HepG2 (cell line): ENCODE measurements around the gene UROD. TPM values are rescaled to one million over a fixed set of nuclear protein-coding genes. Genes with fewer than 3 reads are reported as not detected.

ENCODE experiments used
- CBX1 ChIP-seq: IDR thresholded peaks from one replicate; pipeline ENCODE4 v1.6.1; 2016; ENCODE audit warnings: antibody characterized with exemption, low read depth
- CEBPZ ChIP-seq: IDR thresholded peaks from 2 replicates; pipeline ENCODE4 v1.6.1; 2012; ENCODE audit warnings: low read length, improper control_type of control experiment
- DBP ChIP-seq: sonication (generic); formaldehyde crosslinking; IDR thresholded peaks from 2 replicates; pipeline ENCODE4 v1.4.0; 2020; ENCODE audit warnings: missing genetic modification reagents; ENCODE audit errors: not compliant biosample characterization
- HNF1B ChIP-seq: sonication (generic); formaldehyde crosslinking; IDR thresholded peaks from 2 replicates; pipeline ENCODE4 v1.5.1; 2020; ENCODE audit warnings: mild to moderate bottlenecking, moderate library complexity, missing genetic modification reagents
- KMT2A ChIP-seq: sonication (generic); formaldehyde crosslinking; IDR thresholded peaks from 2 replicates; pipeline ENCODE4 v1.4.0; 2020; ENCODE audit warnings: missing genetic modification reagents
- MXD3 ChIP-seq: IDR thresholded peaks from 2 replicates; pipeline ENCODE4 v1.6.1; 2016; ENCODE audit warnings: mild to moderate bottlenecking, missing biosample characterization, missing genetic modification reagents
- SIX1 ChIP-seq: sonication (generic); formaldehyde crosslinking; IDR thresholded peaks from 2 replicates; pipeline ENCODE4 v1.4.0; 2020; ENCODE audit warnings: missing genetic modification reagents, borderline replicate concordance
- ZNF234 ChIP-seq: sonication (generic); formaldehyde crosslinking; conservative IDR thresholded peaks from 2 replicates; pipeline ENCODE4 v1.5.1; 2020; ENCODE audit warnings: mild to moderate bottlenecking, missing genetic modification reagents
- ZNF296 ChIP-seq: sonication (generic); formaldehyde crosslinking; conservative IDR thresholded peaks from 2 replicates; pipeline ENCODE4 v1.5.0; 2020; ENCODE audit warnings: mild to moderate bottlenecking, missing genetic modification reagents
- ZNF354B ChIP-seq: sonication (generic); formaldehyde crosslinking; IDR thresholded peaks from 2 replicates; pipeline ENCODE4 v1.8.0; 2022; ENCODE audit warnings: mild to moderate bottlenecking, missing genetic modification reagents
- ZNF570 ChIP-seq: sonication (generic); formaldehyde crosslinking; IDR thresholded peaks from 2 replicates; pipeline ENCODE4 v1.4.0; 2020; ENCODE audit warnings: mild to moderate bottlenecking, missing genetic modification reagents, borderline replicate concordance
- ZNF609 ChIP-seq: sonication (generic); formaldehyde crosslinking; IDR thresholded peaks from 2 replicates; pipeline ENCODE4 v1.4.0; 2020; ENCODE audit warnings: mild to moderate bottlenecking, missing genetic modification reagents, borderline replicate concordance
- ZNF704 ChIP-seq: sonication (generic); formaldehyde crosslinking; IDR thresholded peaks from 2 replicates; pipeline ENCODE4 v1.8.1; 2023; ENCODE audit warnings: mild to moderate bottlenecking, inconsistent platforms, moderate library complexity, missing genetic modification reagents, borderline replicate concordance
- ZNF772 ChIP-seq: sonication (generic); formaldehyde crosslinking; IDR thresholded peaks from 2 replicates; pipeline ENCODE4 v1.5.0; 2020; ENCODE audit warnings: mild to moderate bottlenecking, missing genetic modification reagents
- ZNF790 ChIP-seq: sonication (generic); formaldehyde crosslinking; IDR thresholded peaks from 2 replicates; pipeline ENCODE4 v1.8.0; 2022; ENCODE audit warnings: missing genetic modification reagents, mild to moderate bottlenecking, borderline replicate concordance
- polyA plus RNA-seq, 8 experiments: library from polyadenylated mRNA; depleted of rRNA in 3 of 8; stranded (reverse) in 7 of 8; unstranded in 1 of 8; fragments of >200 nt; fragmentation: Illumina TruSeq in 4 of 8; extraction: Trizol in 4 of 8; gene quantifications; 2 replicates each; pipeline versions ENCODE4 v1.2.1 to v1.2.3, GENCODE V29; 2011 to 2016; ENCODE audit warnings: low read depth in 4 of 8, missing spikeins in 1 of 8, mixed read lengths in 1 of 8; ENCODE audit not compliant: insufficient read depth in 1 of 8
- total RNA-seq, 5 experiments: library from RNA; depleted of rRNA; stranded (reverse); fragments of >200 nt; fragmentation: Illumina TruSeq; extraction: Trizol; gene quantifications; 2 replicates each; pipeline ENCODE4 v1.2.3, GENCODE V29; 2016; ENCODE audit warnings: low read depth in 1 of 5

Gene UROD
- total and polyA plus RNA-seq, 2 of the 13 experiments (the other 11 are each of a cell fraction or from before 2014, with no cell fraction given), result 162 to 171 TPM

- TF ChIP-seq HNF1B (CRISPR knock-in tag) (peak; percentile 56; the same call in 1 of the 2 replicates), DBP (CRISPR knock-in tag) (no peak), ZNF704 (CRISPR knock-in tag) (no peak), ZNF354B (CRISPR knock-in tag) (no peak), KMT2A (peak; percentile 66; the same call in 1 of the 2 replicates), ZNF570 (CRISPR knock-in tag) (no peak), MXD3 (CRISPR knock-in tag) (no peak), ZNF772 (CRISPR knock-in tag) (peak; percentile 80; the same call in 1 of the 2 replicates), ZNF296 (no peak), CBX1 (no peak), SIX1 (CRISPR knock-in tag) (no peak), ZNF234 (no peak), CEBPZ (no peak), ZNF609 (no peak; the same call in 1 of the 2 replicates), ZNF790 (CRISPR knock-in tag) (no peak)
These were observed at the start of gene UROD (continued) for GRCh38 chr1:45011837-45012638.
